Muscle layer of duodenum (tissue), 2 donors: ENCODE measurements around the gene KRT86.
"Not testable (repeated sequence)": the region's sequence is repeated elsewhere in the genome, so short reads cannot be mapped to it uniquely, and the experiment has no call there.

Source experiments
- H3K27ac ChIP-seq: one replicate; pipeline ENCODE4 v1.7.0; 2013; ENCODE audit warnings: mild to moderate bottlenecking, low read length
- H3K27me3 ChIP-seq: one replicate; pipeline ENCODE4 v1.7.0; 2013; ENCODE audit warnings: low read depth, mild to moderate bottlenecking, control low read depth, low read length
- H3K36me3 ChIP-seq, 2 donors: one replicate each; pipeline ENCODE4 v1.7.0; 2013; ENCODE audit warnings: low read length in 2 of 2, control low read depth in 1 of 2, mild to moderate bottlenecking in 1 of 2; ENCODE audit not compliant: insufficient read depth in 2 of 2, control insufficient read depth in 1 of 2
- H3K4me1 ChIP-seq, 2 donors: one replicate each; pipeline ENCODE4 v1.7.0; 2013; ENCODE audit warnings: low read length in 2 of 2, mild to moderate bottlenecking in 2 of 2, control low read depth in 1 of 2, moderate library complexity in 1 of 2; ENCODE audit not compliant: insufficient read depth in 2 of 2, control insufficient read depth in 1 of 2
- H3K4me3 ChIP-seq, 2 donors: one replicate each; pipeline ENCODE4 v1.7.0; 2013; ENCODE audit warnings: low read length in 2 of 2, low read depth in 1 of 2, mild to moderate bottlenecking in 1 of 2
- H3K9me3 ChIP-seq, 2 donors: one replicate each; pipeline ENCODE4 v1.7.0; 2013; ENCODE audit warnings: low read length in 2 of 2, control low read depth in 1 of 2, mild to moderate bottlenecking in 1 of 2; ENCODE audit not compliant: control insufficient read depth in 1 of 2
- donor health status: healthy.

KRT86 gene

GRCh38 chr12:52307836-52308805 lies 33.7 kb downstream of the KRT86 start:
- Histone ChIP-seq H3K4me1 (peaks cover 0 to 7% of the 10 kb centered on the region in 2 donors), H3K27me3 (peaks cover 7% of the 10 kb centered on the region), H3K9me3 (no peaks in the 10 kb centered on the region), H3K27ac (no peak overlapping the region), H3K36me3 (no peaks in the 10 kb centered on the region), H3K4me3 (peak overlapping the region; percentile 30 to 64)

GRCh38 chr12:52308806-52309425 lies 34.5 kb downstream of the KRT86 start:
- peaks cover 0 to 7% of the 10 kb centered on the region in 2 donors for H3K4me1 ChIP-seq

DNA sequence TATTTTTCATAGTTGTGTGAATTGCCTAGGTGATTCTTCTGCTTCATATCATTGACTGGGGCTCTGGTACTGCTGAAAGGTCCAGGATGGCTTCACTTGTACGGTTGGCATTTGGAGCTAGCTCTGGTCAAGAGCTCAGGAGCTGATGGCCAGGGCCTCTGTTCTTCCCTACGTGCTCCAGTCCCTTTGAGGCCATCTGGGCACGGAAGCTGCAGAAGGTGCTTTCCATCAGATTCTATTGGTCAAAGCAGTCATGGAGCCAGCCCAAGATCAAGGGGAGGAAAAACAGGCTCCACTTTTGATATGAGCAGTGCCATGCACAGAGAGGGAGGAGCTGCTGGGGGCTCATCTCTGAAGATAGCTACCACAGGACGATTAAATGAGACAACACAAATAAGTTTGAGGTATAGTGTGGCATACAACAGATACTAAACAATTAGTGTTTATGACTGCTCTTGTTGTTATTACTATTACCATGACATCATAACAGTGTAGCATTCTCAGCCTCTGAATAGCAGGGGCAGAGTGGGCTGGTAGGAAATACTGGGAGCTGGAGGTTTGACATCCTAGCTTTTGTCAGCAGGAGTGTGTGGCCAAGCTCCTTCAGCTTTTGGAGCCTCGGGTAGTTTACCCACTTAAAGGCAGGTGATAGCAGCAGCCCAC lies 36.3 kb downstream of the KRT86 start:
- Histone ChIP-seq H3K27me3 (peaks cover 7% of the 10 kb centered on the region), H3K4me1 (peaks cover 0 to 7% of the 10 kb centered on the region in 2 donors), H3K36me3 (no peaks in the 10 kb centered on the region), H3K9me3 (no peaks in the 10 kb centered on the region), H3K27ac (no peak overlapping the region), H3K4me3 (no peak overlapping the region)

More at GRCh38 chr12:52308806-52309425, 34.5 kb downstream of the KRT86 start:
- Histone ChIP-seq H3K36me3 (no peaks in the 10 kb centered on the region), H3K27me3 (peaks cover 7% of the 10 kb centered on the region), H3K4me3 (peak overlapping the region; percentile 30 to 64), H3K27ac (no peak overlapping the region), H3K9me3 (no peaks in the 10 kb centered on the region)

- Histone ChIP-seq H3K27ac (no peak overlapping the region), H3K4me1 (peaks cover 0 to 7% of the 10 kb centered on the region in 2 donors), H3K36me3 (no peaks in the 10 kb centered on the region), H3K4me3 (no peak overlapping the region), H3K9me3 (no peaks in the 10 kb centered on the region), H3K27me3 (peaks cover 7% of the 10 kb centered on the region)
Observed at GRCh38 chr12:52311285-52311648, 36.8 kb downstream of the KRT86 start.

- H3K27ac ChIP-seq = no peak overlapping the region
- H3K27me3 ChIP-seq = peaks cover 7% of the 10 kb centered on the region
- peaks cover 0 to 7% of the 10 kb centered on the region in 2 donors for H3K4me1 ChIP-seq
Observed at GRCh38 chr12:52312086-52312485, 37.6 kb downstream of the KRT86 start.

GRCh38 chr12:52313461-52313860 lies 39.0 kb downstream of the KRT86 start:
- Histone ChIP-seq H3K27me3 (peaks cover 7% of the 10 kb centered on the region), H3K9me3 (no peaks in the 10 kb centered on the region), H3K27ac (no peak overlapping the region), H3K4me3 (no peak overlapping the region), H3K4me1 (peaks cover 0 to 7% of the 10 kb centered on the region in 2 donors), H3K36me3 (no peaks in the 10 kb centered on the region)

More at GRCh38 chr12:52312086-52312485, 37.6 kb downstream of the KRT86 start:
- no peaks in the 10 kb centered on the region for H3K9me3 ChIP-seq
- H3K36me3 ChIP-seq = no peaks in the 10 kb centered on the region
- H3K4me3 ChIP-seq = no peak overlapping the region

DNA sequence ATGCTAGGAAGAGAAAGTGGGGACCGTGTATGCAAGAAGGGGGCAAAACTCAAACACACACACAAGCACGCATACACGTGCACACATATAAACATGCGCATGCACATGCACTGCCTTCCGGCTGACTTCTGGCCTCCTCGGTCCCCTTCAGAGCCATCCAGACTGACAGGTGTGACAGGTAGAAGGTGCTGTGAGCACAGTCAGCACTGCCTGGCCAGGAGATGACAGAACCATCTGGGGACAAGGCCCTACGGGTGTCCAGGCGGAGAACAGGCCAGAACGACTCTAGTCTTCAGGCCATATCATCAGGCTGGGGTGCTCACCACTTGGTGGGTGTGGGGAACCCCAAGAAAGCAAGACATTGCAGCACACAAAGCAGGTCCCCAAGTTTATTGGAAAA lies 39.5 kb downstream of the KRT86 start:
- Histone ChIP-seq H3K4me3 (no peak overlapping the region), H3K27me3 (peaks cover 11% of the 10 kb centered on the region), H3K27ac (no peak overlapping the region), H3K36me3 (no peaks in the 10 kb centered on the region), H3K9me3 (no peaks in the 10 kb centered on the region), H3K4me1 (peaks cover 0 to 3% of the 10 kb centered on the region in 2 donors)

DNA sequence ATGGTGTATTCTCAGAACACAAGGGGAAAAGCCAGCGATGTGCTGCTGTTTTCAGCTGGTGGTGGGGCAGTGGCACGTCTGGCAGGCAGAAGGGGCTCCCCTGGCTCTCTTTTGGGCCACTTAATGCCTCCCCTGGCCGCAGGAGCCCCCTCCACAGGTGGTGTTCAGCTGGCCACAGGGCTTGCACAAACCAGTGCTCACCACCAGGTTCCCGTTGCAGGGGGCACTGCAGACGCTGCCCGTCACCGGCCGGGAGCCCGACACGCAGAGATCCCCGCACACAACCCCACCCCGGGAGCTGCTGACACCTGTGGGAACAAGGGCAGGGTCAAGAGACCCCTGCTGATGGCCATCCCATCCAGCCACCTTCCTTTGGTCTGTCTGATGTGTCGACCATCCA lies 40.1 kb downstream of the KRT86 start:
- no peak overlapping the region for H3K4me3 ChIP-seq
- no peaks in the 10 kb centered on the region for H3K4me1 ChIP-seq
- no peaks in the 10 kb centered on the region for H3K9me3 ChIP-seq
- peaks cover 11% of the 10 kb centered on the region for H3K27me3 ChIP-seq
- H3K27ac ChIP-seq = no peak overlapping the region
- H3K36me3 ChIP-seq = no peaks in the 10 kb centered on the region

- H3K4me1 ChIP-seq, H3K36me3 ChIP-seq, H3K4me3 ChIP-seq, H3K27ac ChIP-seq, H3K9me3 ChIP-seq: not testable (repeated sequence)
- H3K27me3 ChIP-seq = peaks cover 19% of the 10 kb centered on the region
Observed at GRCh38 chr12:52315721-52316120, 41.3 kb downstream of the KRT86 start.

DNA sequence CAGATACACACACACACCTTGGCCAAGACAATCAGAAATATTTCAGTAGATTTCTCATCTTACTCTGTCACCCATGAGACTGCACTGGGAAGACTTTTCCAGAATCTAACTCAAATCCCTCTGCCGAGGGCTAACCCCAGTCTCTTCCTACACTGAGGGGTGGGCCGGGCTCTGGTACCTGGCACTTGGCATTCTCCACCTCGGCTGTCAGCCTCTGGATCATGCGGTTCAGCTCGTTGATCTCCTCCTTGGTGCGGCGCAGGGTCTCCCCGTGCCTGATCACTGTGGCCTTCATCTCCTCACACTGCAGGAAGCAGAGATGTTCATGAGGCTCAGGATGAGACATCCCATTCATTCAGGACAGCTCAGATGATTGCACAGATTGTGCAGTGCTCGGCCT lies 41.8 kb downstream of the KRT86 start:
- no peaks in the 10 kb centered on the region for H3K9me3 ChIP-seq
- peaks cover 19% of the 10 kb centered on the region for H3K27me3 ChIP-seq
- H3K4me1 ChIP-seq = no peaks in the 10 kb centered on the region
- no peak overlapping the region for H3K27ac ChIP-seq
- no peak overlapping the region for H3K4me3 ChIP-seq
- no peaks in the 10 kb centered on the region for H3K36me3 ChIP-seq

- peaks cover 16% of the 10 kb centered on the region for H3K27me3 ChIP-seq
- no peaks in the 10 kb centered on the region for H3K4me1 ChIP-seq
- no peak overlapping the region for H3K27ac ChIP-seq
- no peak overlapping the region for H3K4me3 ChIP-seq
- no peaks in the 10 kb centered on the region for H3K36me3 ChIP-seq
- H3K9me3 ChIP-seq = no peaks in the 10 kb centered on the region
Observed at GRCh38 chr12:52316701-52317100, 42.3 kb downstream of the KRT86 start.
